Immature natural killer cell (primary cell): ENCODE measurements around the gene NCAN. TPM values are rescaled to one million over a fixed set of nuclear protein-coding genes. Genes with fewer than 3 reads are reported as not detected.
"Not testable (repeated sequence)": the region's sequence is repeated elsewhere in the genome, so short reads cannot be mapped to it uniquely, and the experiment has no call there.

Source experiments
- DNase-seq, 3 donors: peaks; one replicate each; pipeline ENCODE4 v3.0.0; 2022; ENCODE audit warnings: mixed read lengths in 1 of 3
- H3K27ac Mint-ChIP-seq, 6 donors: one replicate each; pipeline ENCODE4 v1.8.0; 2020; ENCODE audit warnings: mixed read lengths in 6 of 6, mild to moderate bottlenecking in 5 of 6, inconsistent platforms in 4 of 6, moderate library complexity in 3 of 6
- H3K27me3 Mint-ChIP-seq, 3 donors: one replicate each; pipeline ENCODE4 v1.8.0; 2020 to 2021; ENCODE audit warnings: low read depth in 3 of 3, mild to moderate bottlenecking in 3 of 3, mixed read lengths in 3 of 3, moderate library complexity in 3 of 3, inconsistent platforms in 1 of 3
- H3K36me3 Mint-ChIP-seq, 3 donors: one replicate each; pipeline ENCODE4 v1.8.0; 2020; ENCODE audit warnings: mixed read lengths in 3 of 3, inconsistent platforms in 2 of 3, mild to moderate bottlenecking in 2 of 3
- H3K4me1 Mint-ChIP-seq, 2 donors: one replicate each; pipeline ENCODE4 v1.8.0; 2020; ENCODE audit warnings: inconsistent platforms in 2 of 2, mild to moderate bottlenecking in 2 of 2, mixed read lengths in 2 of 2, moderate library complexity in 1 of 2
- H3K4me3 Mint-ChIP-seq, 5 donors: one replicate each; pipeline ENCODE4 v1.8.0; 2020; ENCODE audit warnings: mild to moderate bottlenecking in 5 of 5, mixed read lengths in 5 of 5, inconsistent platforms in 3 of 5, moderate library complexity in 3 of 5
- H3K9me3 Mint-ChIP-seq, 6 donors: one replicate each; pipeline ENCODE4 v1.8.0; 2020; ENCODE audit warnings: mild to moderate bottlenecking in 6 of 6, mixed read lengths in 6 of 6, inconsistent platforms in 4 of 6, moderate library complexity in 3 of 6
- polyA plus RNA-seq, 3 donors: library from polyadenylated mRNA; unstranded; fragments of 300-500 nt; fragmentation: Illumina TruSeq; gene quantifications; one replicate each; pipeline ENCODE4 v1.2.3, GENCODE V29; 2021

Gene NCAN
- polyA plus RNA-seq, 3 donors from 2014 or later: not detected

GRCh38 chr19:19240476-19240875 lies 28.7 kb downstream of the NCAN start:
- Mint-ChIP-seq H3K36me3 (no peaks in the 10 kb centered on the region), H3K27ac (no peak overlapping the region), H3K4me3 (no peak overlapping the region), H3K9me3 (peaks cover 3 to 10% (median 8%) of the 10 kb centered on the region in 6 donors), H3K4me1 (no peaks in the 10 kb centered on the region), H3K27me3 (peaks cover 0 to 6% (median 2%) of the 10 kb centered on the region in 3 donors)
- DNase-seq: no peak

DNA sequence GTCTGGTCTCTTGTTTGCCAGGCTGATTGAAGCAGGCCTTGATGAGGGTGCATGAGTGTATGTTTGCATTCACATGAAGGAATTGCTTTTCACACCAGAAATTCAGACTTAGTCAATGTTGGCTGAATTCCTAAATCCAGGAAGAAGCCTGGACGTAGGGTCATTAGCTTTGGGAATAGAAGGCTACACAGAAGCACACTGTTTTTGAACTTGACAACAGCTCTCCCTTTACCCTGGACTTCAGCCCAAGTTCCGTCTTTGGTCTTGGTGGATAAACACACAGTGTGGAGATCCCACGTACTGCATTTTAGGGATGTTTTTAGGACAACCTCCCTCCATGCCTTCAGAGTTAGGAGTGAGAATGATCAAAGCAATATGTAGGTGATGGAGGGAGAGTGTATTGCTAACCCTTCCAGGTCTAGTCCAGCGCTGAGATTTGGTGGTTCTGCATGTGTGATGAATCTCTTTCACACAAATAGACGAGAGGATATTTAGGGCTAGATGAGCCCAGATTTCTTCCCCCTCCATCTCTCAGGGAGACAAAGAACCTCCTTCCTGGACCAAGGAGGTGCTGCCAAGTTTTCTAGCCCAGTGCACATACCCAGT lies 38.5 kb downstream of the NCAN start:
- no peak overlapping the region for H3K4me3 Mint-ChIP-seq

GRCh38 chr19:19253409-19253808 lies 41.7 kb downstream of the NCAN start:
- not testable (repeated sequence) for DNase-seq, H3K36me3 Mint-ChIP-seq, H3K27me3 Mint-ChIP-seq, H3K4me1 Mint-ChIP-seq, H3K27ac Mint-ChIP-seq, H3K9me3 Mint-ChIP-seq, H3K4me3 Mint-ChIP-seq

More for the DNA sequence above, 38.5 kb downstream of the NCAN start:
- Mint-ChIP-seq H3K4me1 (no peaks in the 10 kb centered on the region), H3K27ac (no peak overlapping the region), H3K36me3 (peaks cover 0 to 4% (median 0%) of the 10 kb centered on the region in 3 donors), H3K9me3 (no peaks in the 10 kb centered on the region), H3K27me3 (peaks cover 0 to 5% (median 2%) of the 10 kb centered on the region in 3 donors)
- no peak for DNase-seq

- H3K4me3 Mint-ChIP-seq: no peak overlapping the region
- no peak for DNase-seq
- peaks cover 0 to 4% (median 0%) of the 10 kb centered on the region in 3 donors for H3K36me3 Mint-ChIP-seq
- peaks cover 0 to 4% of the 10 kb centered on the region in 2 donors for H3K4me1 Mint-ChIP-seq
- H3K27ac Mint-ChIP-seq: no peak overlapping the region
- peaks cover 2 to 10% (median 6%) of the 10 kb centered on the region in 3 donors for H3K27me3 Mint-ChIP-seq
- no peaks in the 10 kb centered on the region for H3K9me3 Mint-ChIP-seq
Measured at GRCh38 chr19:19256072-19256969, 44.6 kb downstream of the NCAN start.

GRCh38 chr19:19257137-19257536 lies 45.4 kb downstream of the NCAN start:
- Mint-ChIP-seq H3K4me1 (peaks cover 0 to 7% of the 10 kb centered on the region in 2 donors), H3K9me3 (no peaks in the 10 kb centered on the region), H3K27ac (no peak overlapping the region), H3K4me3 (no peak overlapping the region), H3K27me3 (peaks cover 2 to 13% (median 9%) of the 10 kb centered on the region in 3 donors), H3K36me3 (peaks cover 0 to 2% (median 0%) of the 10 kb centered on the region in 3 donors)
- no peak for DNase-seq

GRCh38 chr19:19257836-19258588 lies 46.3 kb downstream of the NCAN start:
- no peak overlapping the region for H3K27ac Mint-ChIP-seq
- H3K27me3 Mint-ChIP-seq: peaks cover 3 to 19% (median 13%) of the 10 kb centered on the region in 3 donors
- H3K4me3 Mint-ChIP-seq: no peak overlapping the region
- H3K4me1 Mint-ChIP-seq: peaks cover 0 to 9% of the 10 kb centered on the region in 2 donors
- DNase-seq: no peak
- H3K36me3 Mint-ChIP-seq: no peaks in the 10 kb centered on the region
- no peaks in the 10 kb centered on the region for H3K9me3 Mint-ChIP-seq

GRCh38 chr19:19258589-19259338 lies 47.0 kb downstream of the NCAN start:
- Mint-ChIP-seq H3K27ac (no peak overlapping the region), H3K4me1 (peaks cover 0 to 9% of the 10 kb centered on the region in 2 donors), H3K9me3 (no peaks in the 10 kb centered on the region), H3K27me3 (peaks cover 3 to 22% (median 13%) of the 10 kb centered on the region in 3 donors), H3K36me3 (no peaks in the 10 kb centered on the region), H3K4me3 (no peak overlapping the region)
- DNase-seq: no peak

GRCh38 chr19:19259741-19260140 lies 48.0 kb downstream of the NCAN start:
- no peak for DNase-seq
- no peaks in the 10 kb centered on the region for H3K36me3 Mint-ChIP-seq
- H3K9me3 Mint-ChIP-seq: no peaks in the 10 kb centered on the region
- H3K27me3 Mint-ChIP-seq: peaks cover 3 to 24% (median 13%) of the 10 kb centered on the region in 3 donors
- H3K27ac Mint-ChIP-seq: no peak overlapping the region
- peaks cover 0 to 9% of the 10 kb centered on the region in 2 donors for H3K4me1 Mint-ChIP-seq
- H3K4me3 Mint-ChIP-seq: no peak overlapping the region

DNA sequence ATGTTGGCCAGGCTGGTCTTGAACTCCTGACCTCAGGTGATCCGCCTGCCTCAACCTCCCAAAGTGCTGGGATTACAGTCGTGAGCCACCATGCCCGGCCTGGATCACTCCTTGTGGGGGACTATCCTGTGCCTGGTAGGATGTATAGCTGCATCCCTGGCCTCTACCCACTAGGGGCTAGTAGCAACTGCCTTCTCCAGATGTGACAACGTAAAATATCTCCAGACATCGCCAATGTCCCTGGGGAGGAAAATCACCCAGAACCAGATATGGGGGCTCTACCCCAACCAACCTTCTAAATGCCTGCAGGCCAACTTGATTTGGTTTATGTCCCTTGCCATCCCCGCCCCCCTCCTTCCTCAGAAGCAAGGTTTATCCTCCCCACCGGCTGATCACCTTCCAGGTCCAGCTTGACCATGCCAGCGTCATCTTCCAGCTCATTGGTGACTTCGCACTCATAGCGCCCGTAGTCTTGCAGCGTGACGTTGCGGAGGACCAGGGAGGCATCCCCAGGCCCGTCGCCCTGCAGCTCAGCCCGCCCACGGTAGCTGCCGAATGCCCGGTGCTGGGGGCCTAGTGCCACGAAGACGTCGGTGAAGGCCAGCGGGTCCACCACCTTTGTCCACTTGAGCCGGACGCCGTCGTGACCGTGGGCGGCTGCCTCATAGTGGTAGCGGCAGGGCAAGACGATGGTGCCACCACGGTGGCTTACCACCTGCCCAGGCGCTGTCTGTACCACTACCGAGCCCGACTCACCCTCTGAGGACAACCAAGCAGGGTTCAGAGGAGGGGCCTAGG lies 48.9 kb downstream of the NCAN start:
- H3K4me1 Mint-ChIP-seq: peaks cover 0 to 9% of the 10 kb centered on the region in 2 donors
- no peaks in the 10 kb centered on the region for H3K9me3 Mint-ChIP-seq

DNA sequence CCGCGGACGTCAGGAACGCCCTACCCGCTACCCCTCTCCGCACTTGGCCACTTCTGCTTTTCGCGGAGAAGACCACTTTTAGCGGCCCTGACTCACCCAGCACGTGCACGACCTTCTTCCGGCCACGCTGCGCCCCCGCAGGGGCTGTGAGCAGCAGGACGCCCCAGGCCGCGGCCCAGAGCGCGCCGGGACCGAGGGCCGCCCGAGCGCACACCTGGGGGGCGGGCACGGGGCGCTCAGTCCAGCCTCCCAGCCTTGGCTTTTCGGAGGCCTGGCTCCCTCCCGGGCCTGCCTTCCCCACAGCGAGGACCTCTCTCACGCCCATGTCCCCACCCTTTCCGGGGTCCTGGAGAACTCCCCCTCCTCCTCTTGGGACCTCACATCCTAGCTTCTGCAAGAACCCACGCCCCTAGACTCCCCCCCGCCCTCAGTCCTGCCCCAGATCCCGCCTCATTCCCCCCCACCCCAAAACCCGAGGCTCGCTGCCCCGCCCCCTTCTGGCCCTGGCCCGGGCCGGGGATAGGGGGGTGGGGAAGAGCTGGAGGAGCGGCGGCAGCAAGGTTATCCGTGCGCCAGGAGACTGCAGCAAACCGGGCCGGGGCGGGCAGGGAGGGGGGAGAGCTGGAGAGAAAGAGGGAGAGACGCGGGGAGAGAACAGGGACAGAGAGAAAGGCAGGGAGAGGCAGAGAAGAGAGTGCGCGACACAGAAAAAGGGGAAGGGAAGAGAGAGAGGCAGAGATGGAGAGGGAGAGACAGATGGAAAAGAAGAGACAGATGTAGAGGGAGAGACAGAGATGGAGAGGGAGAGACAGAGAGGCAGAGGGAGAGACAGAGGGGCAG lies 49.8 kb downstream of the NCAN start:
- peak overlapping the region in 1 of 6 donors; percentile 4 for H3K27ac Mint-ChIP-seq
- no peak for DNase-seq
- H3K4me1 Mint-ChIP-seq: peaks cover 0 to 9% of the 10 kb centered on the region in 2 donors
- no peaks in the 10 kb centered on the region for H3K9me3 Mint-ChIP-seq
- H3K36me3 Mint-ChIP-seq: no peaks in the 10 kb centered on the region
- peak overlapping the region in 1 of 5 donors; percentile 12 for H3K4me3 Mint-ChIP-seq
- H3K27me3 Mint-ChIP-seq: peaks cover 8 to 26% (median 12%) of the 10 kb centered on the region in 3 donors

More for the DNA sequence above, 48.9 kb downstream of the NCAN start:
- no peak for DNase-seq
- Mint-ChIP-seq H3K27ac (no peak overlapping the region), H3K27me3 (peaks cover 7 to 24% (median 13%) of the 10 kb centered on the region in 3 donors), H3K36me3 (no peaks in the 10 kb centered on the region), H3K4me3 (peak overlapping the region in 1 of 5 donors; percentile 51)

DNA sequence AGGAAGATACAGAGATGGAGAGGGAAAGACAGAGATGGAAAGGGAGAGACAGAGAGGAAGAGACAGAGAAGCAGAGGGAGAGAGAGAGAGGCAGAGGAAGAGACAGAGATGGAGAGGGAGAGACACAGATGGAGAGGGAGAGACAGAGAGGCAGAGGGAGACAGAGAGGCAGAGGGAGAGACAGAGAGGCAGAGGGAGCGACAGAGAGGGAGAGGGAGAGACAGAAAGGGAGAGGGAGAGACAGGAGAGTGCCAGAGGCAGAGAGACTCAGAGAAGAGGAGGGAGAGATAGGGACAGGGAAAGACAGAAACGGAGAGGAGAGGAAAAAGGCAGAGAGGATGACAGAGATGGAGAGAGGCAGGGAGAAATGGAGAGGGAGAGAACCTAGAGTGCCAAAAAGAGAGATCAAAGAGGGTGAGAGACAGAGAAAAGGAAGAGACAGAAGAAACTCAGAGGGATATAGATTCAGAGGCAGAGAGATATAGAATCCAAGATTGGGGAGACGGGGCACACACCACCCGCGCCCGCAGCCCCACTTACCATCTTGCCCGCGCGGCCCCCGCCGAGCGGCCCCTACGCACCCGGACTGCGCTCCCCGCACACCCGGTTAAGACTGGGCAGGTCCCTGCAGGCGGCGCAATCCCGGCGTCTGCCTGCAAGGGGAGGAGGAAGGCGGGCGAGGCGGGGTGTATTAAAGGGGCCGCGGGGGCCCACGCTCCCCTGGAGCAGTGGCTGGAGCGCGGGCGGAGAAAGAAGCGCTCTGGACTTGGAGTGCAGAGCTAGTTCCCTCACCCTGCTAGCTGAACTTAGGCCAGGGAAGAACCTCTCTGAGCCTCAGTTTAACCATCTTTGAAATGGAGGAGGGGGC lies 50.7 kb downstream of the NCAN start:
- Mint-ChIP-seq H3K27me3 (peaks cover 8 to 26% (median 9%) of the 10 kb centered on the region in 3 donors), H3K4me1 (peaks cover 0 to 9% of the 10 kb centered on the region in 2 donors), H3K4me3 (peak overlapping the region in 1 of 5 donors; percentile 1), H3K36me3 (no peaks in the 10 kb centered on the region), H3K9me3 (no peaks in the 10 kb centered on the region), H3K27ac (peak overlapping the region in 1 of 6 donors; percentile 4)
- DNase-seq: no peak
